ENCODE data around the gene PPP2R5C. TPM values are rescaled to one million over a fixed set of nuclear protein-coding genes. Genes with fewer than 3 reads are reported as not detected.
A peak's percentile ranks its signal among the peaks of the same experiment; 100 is the strongest.

Gene PPP2R5C
- total RNA-seq, 4 donors from 2014 or later: 73.7 to 90.5 (median 87.6) TPM

DNA sequence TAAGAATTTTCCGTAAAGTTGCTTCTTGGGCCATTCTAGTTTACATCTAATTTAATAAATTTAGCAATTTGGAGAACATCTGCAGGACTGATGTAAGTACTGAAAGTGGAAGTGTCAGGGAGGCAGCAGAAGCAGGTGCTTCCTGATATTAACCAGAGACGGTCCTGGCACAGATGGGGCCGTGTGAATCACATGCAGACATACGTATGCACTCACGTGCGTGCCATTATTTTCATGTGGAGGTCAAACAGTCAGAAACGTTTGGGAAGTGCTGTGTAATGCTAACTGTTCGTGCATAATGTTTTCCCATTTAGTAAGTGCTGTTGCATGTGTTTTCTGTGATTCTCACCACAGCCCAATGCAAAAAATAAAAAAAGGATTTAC, 115.0 kb downstream of the PPP2R5C start:
- ATAC-seq (ENCODE audit: low FRiP score) (peak; percentile 70), DNase-seq (ENCODE audit: low spot score) (peak; percentile 49)
- TF ChIP-seq, protein P1, sequence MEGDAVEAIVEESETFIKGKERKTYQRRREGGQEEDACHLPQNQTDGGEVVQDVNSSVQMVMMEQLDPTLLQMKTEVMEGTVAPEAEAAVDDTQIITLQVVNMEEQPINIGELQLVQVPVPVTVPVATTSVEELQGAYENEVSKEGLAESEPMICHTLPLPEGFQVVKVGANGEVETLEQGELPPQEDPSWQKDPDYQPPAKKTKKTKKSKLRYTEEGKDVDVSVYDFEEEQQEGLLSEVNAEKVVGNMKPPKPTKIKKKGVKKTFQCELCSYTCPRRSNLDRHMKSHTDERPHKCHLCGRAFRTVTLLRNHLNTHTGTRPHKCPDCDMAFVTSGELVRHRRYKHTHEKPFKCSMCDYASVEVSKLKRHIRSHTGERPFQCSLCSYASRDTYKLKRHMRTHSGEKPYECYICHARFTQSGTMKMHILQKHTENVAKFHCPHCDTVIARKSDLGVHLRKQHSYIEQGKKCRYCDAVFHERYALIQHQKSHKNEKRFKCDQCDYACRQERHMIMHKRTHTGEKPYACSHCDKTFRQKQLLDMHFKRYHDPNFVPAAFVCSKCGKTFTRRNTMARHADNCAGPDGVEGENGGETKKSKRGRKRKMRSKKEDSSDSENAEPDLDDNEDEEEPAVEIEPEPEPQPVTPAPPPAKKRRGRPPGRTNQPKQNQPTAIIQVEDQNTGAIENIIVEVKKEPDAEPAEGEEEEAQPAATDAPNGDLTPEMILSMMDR (IDR thresholded peaks at IDR 0.05): no peak

DNA sequence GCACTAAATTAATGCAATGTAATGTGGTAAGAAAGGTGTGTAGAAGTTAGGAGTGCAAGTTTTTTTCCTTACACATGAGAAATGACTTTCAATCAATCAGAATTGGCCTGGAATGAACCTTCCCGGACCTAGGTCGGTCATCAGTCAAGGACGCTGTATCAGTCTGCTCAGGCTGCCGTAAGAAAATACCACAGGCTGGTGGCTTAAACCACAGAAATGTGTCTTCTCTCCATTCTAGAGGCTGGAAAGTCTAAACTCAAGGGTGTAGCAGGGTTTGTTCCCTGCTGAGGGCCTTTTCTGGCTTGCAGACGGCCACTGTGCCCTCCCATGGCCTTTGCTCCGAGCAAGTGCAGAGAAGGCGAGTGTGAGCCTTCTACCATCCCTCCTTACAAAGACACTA, 116.3 kb downstream of the PPP2R5C start:
- ATAC-seq (ENCODE audit: low FRiP score) (no peak), DNase-seq (ENCODE audit: low spot score) (no peak)
- TF ChIP-seq, protein P1 (IDR thresholded peaks at IDR 0.05): no peak

DNA sequence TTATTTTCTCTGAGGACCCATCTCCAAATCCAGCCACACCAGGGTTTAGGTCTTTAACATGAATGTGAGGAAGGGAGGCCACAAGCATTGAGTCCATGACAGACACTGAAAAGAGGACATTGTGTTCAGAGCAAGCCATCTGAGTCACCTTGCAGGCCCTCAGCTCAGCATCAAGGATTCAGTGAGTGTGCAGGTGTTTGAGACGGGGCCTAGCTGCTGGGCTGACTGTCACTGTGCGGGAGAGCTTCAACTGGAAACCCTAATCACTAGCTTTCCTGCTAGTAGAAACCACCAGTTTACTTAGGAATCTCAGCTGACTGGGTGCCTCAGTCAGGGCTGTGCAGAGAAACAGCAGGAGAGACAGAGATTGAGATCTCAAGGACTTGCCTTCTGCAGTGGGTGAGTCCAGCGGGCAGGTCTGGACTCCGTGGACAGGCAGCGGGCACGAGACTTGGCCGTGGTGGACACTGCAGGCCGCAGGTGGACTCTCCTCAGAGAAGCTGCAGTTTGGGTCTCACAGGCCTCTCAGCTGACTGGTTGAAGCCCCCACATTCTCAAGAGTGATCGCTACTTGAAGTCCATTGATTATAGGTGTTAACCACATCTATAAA, 116.8 kb downstream of the PPP2R5C start:
- ATAC-seq (ENCODE audit: low FRiP score) (no peak), DNase-seq (ENCODE audit: low spot score) (no peak)
- TF ChIP-seq, protein P1 (IDR thresholded peaks at IDR 0.05): no peak

DNA sequence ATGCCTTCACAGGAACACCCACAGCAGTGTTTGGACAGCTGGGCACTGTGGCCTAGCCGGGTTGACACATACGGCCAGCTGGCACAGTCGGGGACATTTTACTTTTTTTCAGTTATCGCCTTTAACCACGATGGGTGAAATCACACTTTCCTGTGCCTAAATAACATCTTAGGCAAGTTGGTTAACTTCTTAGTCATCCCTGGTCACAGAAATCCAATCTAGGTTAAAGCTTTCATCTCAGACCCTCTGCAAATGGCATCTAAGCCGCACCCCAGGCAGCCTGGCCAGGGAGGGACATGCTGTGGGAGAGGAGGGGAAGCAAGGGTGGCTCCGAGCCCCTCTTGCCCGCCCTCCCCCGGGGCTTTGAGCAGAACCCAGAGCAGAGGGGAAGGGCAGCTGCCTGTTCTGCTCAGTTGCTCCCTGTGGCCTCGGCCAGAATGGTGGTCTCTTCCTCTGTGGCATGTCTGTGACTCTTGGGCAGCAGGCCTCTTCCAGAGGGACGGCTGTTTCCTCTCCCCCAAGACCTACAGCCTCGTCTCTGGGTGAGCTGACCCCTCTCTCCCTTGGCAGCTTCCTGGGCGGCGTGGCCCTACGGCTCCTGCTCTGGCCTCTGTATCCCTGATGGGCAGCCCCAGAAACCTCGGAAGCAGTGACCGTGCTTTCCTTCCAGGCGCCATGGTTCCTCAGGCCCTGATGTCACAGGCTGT, 117.5 kb downstream of the PPP2R5C start:
- DNase-seq (ENCODE audit: low spot score) (no peak), ATAC-seq (ENCODE audit: low FRiP score) (no peak)
- TF ChIP-seq, protein P1 (IDR thresholded peaks at IDR 0.05): no peak

DNA sequence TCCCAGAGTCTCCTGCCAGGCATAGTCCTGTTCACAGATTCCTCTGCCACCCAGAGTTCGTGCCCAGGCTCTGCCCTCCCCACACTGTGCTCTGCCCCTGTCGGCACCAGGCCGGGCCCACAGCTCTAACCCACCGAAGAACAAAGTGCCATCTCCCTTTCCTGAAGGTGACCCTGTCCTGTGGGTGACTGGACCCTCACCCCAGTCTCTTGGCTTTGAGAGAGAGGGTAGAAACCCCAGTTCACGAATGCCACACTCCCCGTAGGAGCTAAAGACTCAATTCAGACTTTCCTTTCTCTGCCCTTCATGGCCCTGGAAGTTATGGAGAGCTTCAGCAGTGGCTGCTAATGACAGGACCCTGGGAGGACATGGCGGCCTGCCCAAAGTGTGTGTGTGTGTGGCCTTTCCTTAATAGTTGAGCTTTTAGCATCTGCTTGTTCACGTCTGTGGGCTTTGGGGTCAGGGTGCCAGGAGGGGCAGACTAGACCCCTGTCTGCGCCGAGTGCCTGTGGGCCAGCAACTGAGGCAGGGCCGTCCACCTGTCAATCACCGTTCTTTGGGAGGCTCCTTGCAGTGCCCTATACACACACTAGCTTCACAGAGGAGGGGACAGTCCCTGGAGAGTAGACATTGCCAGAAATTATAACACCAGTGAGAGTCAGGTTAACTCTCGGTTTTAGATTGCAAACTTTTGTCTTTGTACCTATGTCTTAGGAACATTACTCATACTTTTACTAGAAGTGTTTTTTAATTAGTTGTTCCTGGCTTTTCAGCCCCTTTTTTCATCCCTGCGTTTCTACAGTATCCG, 118.2 kb downstream of the PPP2R5C start:
- ATAC-seq (ENCODE audit: low FRiP score) (no peak), DNase-seq (ENCODE audit: low spot score) (no peak)
- TF ChIP-seq, protein P1 (IDR thresholded peaks at IDR 0.05): no peak

DNA sequence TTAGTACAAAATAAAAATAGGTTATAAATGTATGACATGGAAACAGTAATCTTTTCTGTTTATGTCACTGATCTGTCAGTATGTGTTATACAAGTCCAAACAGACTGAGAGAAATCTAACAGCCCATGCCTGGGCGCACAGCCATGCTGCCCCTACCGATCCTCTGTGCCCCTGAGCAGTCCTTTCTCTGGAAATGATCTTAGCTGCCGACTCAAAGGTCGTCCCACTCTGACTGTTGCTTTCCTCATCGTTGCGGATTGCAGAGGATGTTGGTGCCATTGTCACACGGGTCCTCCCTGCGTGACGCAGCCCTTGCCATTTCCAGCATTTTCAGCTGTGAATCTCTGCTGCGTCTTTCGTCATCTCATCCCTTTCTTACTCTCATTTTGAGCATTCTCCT, 119.9 kb downstream of the PPP2R5C start:
- DNase-seq (ENCODE audit: low spot score): no peak
- ATAC-seq (ENCODE audit: low FRiP score): no peak
- TF ChIP-seq, protein P1 (IDR thresholded peaks at IDR 0.05): no peak

Measured in omental fat pad (tissue), 4 donors.